C4-2B (cell line): ENCODE data around the gene PLAC8.

Experiments used
- H3K27ac ChIP-seq: fragments of 450-650 bp; 2 replicates; pipeline ENCODE4 v1.5.1; 2017
- CTCF ChIP-seq: fragments of 450-650 bp; conservative IDR thresholded peaks from 2 replicates; pipeline ENCODE4 v1.5.1; 2017; ENCODE audit warnings: mild to moderate bottlenecking
- ZFX ChIP-seq: fragments of 450-650 bp; IDR thresholded peaks from 2 replicates; pipeline ENCODE4 v1.6.1; 2017

The PLAC8 gene

GRCh38 chr4:83110970-83111750, 3.4 kb downstream of the PLAC8 start:
- TF ChIP-seq CTCF (no peak), ZFX (no peak)
- H3K27ac ChIP-seq = peak overlapping the region; percentile 59; the same call in 1 of the 2 replicates

- peak; percentile 87 for TF ChIP-seq CTCF
- TF ChIP-seq ZFX = no peak
- peak overlapping the region; percentile 59 for H3K27ac ChIP-seq
Observed at GRCh38 chr4:83110223-83110945, 4.1 kb downstream of the PLAC8 start.

GRCh38 chr4:83109480-83110222, 4.9 kb downstream of the PLAC8 start:
- no peak for TF ChIP-seq ZFX
- no peak for TF ChIP-seq CTCF
- H3K27ac ChIP-seq = peak overlapping the region; percentile 59

GRCh38 chr4:83108101-83108861, 6.2 kb downstream of the PLAC8 start:
- TF ChIP-seq ZFX (no peak), CTCF (no peak)
- no peak overlapping the region for H3K27ac ChIP-seq

- no peak for TF ChIP-seq ZFX
- TF ChIP-seq CTCF = no peak
- no peak overlapping the region for H3K27ac ChIP-seq
Observed at GRCh38 chr4:83107631-83108030, 6.9 kb downstream of the PLAC8 start.

- H3K27ac ChIP-seq = no peak overlapping the region
- TF ChIP-seq CTCF (no peak), ZFX (no peak)
Observed at GRCh38 chr4:83104991-83105390, 9.5 kb downstream of the PLAC8 start.
